OCI-LY1 (cell line): ENCODE measurements around the gene PPP2R1B.

Experiments
- EZH2 ChIP-seq: fragments of 200-600 bp; sonication (generic), shearing (Covaris generic); IDR thresholded peaks from 2 replicates; pipeline ENCODE4 v1.8.0; 2017; ENCODE audit warnings: borderline replicate concordance, mixed run types, mild to moderate bottlenecking, antibody characterized with exemption, low read length, moderate library complexity, mixed read lengths
- TF ChIP-seq, protein P1 (sequence below): fragments of 200-600 bp; sonication (generic), shearing (Covaris generic); IDR thresholded peaks from 2 replicates; pipeline ENCODE4 v1.5.1; 2017; ENCODE audit warnings: mild to moderate bottlenecking, antibody characterized with exemption, low read length, moderate library complexity, mixed read lengths

DNA sequence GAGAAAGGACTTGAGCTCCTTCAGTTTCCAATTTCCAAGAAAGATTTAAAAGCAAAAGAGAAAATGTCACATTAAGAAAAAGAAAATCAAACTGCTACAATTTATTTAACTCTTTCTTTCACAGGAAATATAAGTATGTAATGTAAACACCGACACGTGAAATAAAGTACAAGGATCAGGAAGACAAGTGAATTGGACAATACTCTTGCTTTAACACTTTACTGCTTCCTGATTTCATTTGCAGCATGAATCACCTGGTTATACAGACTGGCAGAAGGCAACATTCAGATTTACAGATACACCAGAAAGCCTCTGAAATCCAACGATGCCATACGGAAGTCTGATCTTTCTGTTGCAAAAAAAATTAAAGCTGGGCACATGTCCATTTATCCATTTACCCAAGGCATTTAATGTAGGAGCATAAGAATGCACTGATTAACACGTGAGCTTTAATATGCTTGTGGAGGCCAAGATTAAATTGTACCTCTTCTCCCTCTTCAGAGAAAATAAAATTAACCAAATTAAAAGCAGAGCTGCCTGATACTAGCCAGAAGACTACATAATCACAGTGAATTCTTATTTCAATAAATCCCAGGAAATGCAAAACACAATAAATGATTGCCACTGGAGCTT is 16.0 kb upstream of the PPP2R1B start:
- TF ChIP-seq, protein P1, sequence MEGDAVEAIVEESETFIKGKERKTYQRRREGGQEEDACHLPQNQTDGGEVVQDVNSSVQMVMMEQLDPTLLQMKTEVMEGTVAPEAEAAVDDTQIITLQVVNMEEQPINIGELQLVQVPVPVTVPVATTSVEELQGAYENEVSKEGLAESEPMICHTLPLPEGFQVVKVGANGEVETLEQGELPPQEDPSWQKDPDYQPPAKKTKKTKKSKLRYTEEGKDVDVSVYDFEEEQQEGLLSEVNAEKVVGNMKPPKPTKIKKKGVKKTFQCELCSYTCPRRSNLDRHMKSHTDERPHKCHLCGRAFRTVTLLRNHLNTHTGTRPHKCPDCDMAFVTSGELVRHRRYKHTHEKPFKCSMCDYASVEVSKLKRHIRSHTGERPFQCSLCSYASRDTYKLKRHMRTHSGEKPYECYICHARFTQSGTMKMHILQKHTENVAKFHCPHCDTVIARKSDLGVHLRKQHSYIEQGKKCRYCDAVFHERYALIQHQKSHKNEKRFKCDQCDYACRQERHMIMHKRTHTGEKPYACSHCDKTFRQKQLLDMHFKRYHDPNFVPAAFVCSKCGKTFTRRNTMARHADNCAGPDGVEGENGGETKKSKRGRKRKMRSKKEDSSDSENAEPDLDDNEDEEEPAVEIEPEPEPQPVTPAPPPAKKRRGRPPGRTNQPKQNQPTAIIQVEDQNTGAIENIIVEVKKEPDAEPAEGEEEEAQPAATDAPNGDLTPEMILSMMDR: no peak
- TF ChIP-seq EZH2: no peak
